ENCODE data around the gene FUT7. TPM values are rescaled to one million over a fixed set of nuclear protein-coding genes. Genes with fewer than 3 reads are reported as not detected.
"Not testable (repeated sequence)": the region's sequence is repeated elsewhere in the genome, so short reads cannot be mapped to it uniquely, and the experiment has no call there.

FUT7 gene
- total RNA-seq, 1 donor from 2014 or later, result not detected

DNA sequence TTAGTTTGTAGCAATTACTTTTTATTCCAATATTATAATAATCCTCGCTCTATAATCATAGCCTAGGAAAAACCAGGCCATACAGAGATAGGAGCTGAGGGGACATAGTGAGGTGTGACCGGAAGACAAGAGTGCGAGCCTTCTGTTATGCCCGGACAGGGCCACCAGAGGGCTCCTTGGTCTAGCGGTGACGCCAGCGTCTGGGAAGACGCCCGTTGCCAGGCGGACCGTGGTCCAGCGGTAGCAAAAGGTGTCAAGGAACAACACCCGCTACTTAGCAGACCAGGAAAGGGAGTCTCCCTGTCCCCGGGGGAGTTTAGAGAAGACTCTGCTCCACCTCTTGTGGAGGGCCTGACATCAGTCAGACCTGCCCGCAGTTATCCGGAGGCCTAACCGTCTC is 27.6 kb downstream of the FUT7 start:
- not testable (repeated sequence) for DNase-seq (ENCODE audit: low read depth in 2 of 2)

DNA sequence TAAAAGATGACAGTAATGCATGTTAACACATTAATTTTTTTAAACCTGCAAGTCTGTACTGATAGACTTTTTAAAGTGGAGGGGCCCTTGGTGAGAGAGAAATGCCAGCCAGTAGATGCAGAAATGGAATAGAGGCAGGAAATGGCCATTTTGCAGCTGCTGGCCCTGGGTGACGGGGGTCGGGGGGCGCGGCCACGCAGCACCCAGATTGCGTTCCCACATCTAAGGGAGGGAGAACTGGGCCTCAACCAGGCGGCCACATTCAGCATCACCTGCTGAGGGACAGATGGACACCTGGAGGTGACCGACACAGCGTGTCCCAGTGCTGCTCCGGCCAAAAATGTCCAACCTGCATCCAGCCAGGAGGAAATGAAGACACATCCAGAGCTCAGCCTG is 29.2 kb downstream of the FUT7 start:
- no peak for DNase-seq (ENCODE audit: low read depth in 2 of 2)

DNA sequence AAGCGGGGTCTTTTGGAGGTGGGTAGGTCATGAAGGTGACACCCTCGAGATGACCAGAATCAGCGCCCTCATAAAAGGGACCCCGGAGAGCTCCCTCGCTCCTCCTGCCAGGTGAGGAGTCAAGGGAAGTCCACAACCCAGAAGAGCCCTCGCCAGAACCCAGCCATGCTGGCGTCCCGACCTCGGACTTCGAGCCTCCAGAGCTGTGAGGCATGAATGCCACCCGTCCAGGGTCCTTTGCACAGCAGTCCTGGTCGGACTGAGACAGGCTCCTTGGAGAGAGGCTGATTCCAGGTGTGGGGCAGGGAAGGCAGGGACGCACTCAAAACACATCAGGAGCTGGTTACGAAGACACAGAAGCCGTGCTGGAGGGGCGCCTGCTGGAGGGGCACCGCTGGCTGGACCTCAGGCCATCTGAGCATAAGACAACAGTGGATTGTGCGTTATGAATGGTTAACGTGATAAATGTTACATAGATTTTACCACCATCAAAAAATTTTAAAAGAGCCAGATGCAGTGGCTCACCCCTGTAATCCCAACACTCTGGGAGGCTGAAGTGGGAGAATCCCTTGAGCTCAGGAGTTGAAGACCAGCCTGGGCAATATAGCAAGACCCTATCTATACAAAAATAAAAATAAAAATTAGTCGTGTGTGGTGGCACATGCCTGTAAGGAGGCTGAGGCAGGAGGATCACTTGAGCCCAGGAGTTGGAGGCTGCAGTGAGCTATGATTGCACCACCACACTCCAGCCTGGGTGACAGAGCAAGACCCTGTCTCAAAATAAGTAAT is 29.8 kb downstream of the FUT7 start:
- no peak for DNase-seq (ENCODE audit: low read depth in 2 of 2)

DNA sequence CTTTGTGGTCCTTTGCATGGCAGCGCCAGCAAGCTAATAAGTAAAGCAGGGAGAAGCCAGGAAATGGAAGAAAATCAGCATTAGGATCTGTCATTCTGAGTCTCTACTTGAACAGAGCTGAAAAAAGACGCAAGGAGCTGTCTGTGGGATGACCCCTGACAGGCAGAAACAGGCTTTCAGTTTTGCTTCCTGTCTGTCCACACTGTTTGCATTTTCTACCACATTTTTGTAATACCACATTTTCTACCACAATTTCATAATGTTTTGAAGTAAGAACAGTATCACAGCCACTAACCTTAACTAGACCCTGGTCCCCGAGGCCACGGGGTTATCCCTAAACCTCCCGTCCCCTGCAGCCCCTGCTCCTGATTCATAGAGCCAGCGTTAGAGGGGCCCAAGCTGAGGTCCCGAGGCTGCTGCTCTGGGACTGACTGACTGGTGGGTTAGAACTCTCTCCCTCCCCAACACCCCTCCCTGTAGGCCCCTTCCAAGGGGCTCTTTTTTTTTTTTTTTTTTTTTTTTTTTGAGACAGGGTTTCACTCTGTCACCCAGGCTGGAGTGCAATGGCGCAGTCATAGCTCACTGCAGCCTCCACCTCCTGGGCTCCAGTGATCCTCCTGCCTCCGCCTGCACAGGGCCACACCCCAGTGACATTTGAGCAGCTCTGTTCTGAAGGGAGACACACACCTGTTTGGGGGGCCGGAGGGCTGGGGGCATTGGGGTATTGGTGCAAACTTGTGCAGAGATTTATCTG is 31.5 kb downstream of the FUT7 start:
- no peak for DNase-seq (ENCODE audit: low read depth in 2 of 2)

DNA sequence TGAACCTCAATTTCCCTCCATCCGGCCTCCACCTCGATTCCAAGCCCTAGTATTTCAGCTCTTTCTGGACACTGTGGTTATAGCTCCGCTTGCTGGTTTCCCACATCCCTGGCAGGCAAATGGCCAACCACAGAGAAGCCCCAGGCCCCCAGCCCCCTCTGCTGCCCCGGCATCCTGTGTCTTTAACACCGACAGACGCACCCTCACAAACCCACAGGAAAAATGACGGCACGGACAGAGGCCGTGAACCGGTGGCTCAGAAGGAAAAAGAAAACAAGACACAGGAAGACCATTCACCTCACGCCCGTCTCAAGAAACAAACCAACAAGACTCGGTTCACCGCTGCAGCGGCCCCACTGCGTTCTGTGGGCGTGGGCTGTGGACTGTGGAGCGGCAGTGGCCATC is 34.1 kb downstream of the FUT7 start:
- peak in 1 of 2 donors; percentile 67 for DNase-seq (ENCODE audit: low read depth in 2 of 2)

DNA sequence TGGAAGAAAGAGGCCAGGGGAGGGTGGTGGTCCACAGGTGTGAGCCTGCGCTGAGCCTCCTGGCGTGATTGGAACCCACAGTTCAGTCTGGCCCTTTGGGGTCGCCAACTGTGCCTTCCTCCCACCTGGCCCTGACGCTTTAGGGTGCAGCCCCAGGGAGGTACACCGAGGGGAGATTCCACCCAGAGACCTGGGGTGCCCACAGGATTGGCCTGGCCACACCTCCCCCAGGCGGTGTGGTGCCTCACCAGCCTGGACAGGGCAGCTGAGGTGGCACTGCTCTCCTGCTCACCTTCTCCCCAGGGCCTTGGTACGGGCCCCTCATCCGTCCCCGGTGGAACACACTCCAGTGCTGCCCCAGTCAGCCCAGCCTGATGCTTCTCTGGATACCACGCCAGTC is 34.5 kb downstream of the FUT7 start:
- DNase-seq (ENCODE audit: low read depth in 2 of 2), result no peak

DNA sequence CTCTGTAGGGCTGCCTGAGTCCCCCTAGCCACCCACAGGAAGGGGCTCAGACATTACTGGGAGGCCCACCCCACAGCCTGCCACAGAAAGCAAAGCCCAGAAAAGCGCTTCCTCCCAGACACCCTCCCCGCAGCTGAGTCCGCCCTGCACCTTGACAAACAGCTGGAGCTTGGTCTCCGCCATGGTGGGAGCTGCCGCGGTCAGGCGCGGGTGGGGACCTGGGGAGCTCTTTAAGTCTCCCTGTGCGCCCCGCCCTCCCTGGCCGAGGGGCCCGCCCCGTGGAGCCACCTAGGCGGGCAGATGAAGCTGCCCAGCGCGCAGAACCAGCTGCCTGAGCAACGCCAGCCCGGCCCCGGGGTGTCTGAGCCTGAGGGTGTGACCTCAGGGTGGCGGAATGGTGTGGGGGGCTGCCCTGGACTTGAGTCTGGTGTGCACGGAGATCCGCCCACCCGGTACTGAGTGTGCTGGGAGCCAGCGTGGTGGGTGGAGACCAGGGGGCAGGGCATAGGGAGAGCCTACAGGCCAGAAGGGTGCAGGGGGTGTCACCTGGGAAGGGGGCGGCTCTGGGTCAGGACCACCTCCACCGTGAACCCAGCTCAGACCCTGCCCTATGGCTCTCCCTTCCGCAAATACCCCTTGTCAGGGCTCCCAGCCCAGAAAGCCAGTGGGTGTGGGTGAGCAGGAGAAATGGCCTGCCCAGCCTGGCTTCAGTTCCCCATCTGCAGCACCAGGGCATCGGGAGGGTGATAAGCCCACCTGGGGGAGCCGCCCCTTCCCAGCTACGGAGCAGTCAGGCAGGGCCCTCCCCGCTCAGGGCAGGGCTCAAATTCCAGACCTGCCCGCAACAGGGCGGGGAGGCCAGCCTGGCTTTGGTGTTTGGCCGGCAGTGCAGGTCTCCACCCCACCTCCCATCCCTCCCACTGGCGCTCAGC is 35.3 kb downstream of the FUT7 start, which contains the start of gene CLIC3:
Gene CLIC3 (minus strand): TSS at position 208 of the 932 bp plus-strand sequence. CDS start 25 bp downstream, at position 183.
- no peak for DNase-seq (ENCODE audit: low read depth in 2 of 2)

DNA sequence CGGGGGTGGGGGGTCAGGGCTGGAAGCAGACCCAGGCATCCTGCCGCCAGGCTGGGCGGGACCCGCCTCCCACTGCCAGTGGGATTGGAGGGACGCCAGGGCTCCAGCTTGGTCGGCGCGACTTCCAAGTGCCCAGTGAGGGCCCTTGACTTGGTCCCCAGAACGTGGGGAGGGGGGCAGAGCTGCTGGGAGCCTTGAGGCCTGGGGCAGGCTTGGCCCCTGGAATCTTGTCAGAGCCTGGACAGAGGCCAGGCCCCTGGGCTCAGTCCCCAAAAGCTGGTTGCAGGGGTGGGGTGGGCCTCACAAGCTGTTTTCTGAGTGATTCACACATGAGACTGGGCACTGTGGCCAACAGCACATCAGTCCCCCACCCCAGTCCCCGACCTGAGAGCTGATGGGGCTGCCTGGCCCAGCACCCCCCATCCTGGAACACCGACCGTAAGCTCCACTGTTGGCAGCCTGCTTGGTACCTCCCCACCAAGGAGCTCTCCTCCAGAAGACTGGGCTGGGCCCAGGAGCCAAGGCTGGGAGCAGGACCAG is 36.0 kb downstream of the FUT7 start:
- no peak for DNase-seq (ENCODE audit: low read depth in 2 of 2)

DNA sequence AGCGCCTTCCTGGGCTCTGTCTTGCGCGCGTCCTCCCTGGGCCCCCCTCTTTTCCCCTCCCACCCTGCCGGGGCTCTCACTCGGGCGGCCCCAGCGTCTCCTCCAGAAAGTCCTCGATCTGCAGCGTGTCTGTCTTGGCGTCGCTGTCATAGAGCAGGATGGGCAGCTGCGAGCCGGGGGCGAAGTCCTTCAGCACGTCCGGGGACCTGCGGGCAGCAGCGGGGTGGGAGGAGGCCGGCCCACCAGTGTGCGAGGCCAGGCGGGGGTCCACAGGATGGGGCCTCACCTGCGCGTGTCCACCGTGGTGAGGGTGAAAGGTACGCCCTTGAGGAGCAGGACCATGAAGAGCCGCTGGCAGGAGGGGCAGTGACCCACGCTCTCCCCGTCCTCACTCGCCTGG is 36.5 kb downstream of the FUT7 start:
- DNase-seq (ENCODE audit: low read depth in 2 of 2), result no peak

DNA sequence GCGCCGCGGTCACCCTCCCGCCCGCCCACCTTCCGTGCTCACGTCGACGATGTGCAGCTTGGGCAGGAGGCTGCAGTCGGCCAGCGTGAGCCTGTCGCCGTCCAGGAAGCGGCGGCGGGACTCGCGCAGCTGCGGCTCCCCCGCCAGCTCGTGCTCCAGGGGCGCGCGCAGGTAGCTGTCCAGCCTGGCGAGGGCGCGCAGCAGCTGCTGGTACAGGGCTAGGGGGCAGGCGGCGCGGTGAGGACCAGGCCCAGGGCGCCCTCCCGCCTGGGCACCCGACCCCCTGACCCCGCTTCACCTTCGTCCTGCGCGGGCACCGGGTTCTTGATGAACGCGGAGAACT is 37.0 kb downstream of the FUT7 start:
- peak in 1 of 2 donors; percentile 40 for DNase-seq (ENCODE audit: low read depth in 2 of 2)

DNA sequence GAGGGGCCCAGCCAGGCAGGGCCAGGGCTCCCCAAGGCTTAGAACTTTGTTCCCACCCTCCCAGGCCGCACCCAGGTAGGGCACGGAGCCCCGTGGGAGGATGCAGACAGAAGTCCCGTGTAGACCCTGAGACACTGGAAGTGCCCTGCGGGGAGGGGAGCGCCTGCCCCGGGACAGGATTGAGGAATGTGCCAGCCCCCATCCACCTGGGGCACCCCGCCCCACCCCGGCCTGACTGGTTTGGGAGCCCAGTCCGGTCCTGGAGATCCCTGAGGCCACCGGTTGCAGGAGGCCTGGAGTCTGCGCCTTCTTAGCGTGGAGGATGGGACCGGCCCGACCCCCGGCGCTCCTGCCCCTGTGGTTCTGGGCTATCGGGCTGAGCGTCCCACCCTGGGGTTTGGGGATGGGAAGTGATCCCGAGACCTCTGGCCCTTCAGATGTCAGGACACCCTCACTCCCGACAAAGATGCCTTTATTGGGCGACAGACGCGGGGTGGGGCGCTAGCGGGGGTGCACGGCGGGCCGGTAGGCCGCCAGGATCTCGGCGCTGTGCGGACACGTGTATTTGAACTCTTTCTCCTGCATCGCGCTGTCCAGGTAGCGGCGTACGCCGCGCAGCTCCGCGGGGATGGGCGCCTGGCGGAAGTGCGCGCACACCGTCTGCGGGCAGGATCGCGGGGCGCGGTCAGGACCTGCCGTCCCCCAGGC is 37.6 kb downstream of the FUT7 start:
- DNase-seq (ENCODE audit: low read depth in 2 of 2), result no peak

DNA sequence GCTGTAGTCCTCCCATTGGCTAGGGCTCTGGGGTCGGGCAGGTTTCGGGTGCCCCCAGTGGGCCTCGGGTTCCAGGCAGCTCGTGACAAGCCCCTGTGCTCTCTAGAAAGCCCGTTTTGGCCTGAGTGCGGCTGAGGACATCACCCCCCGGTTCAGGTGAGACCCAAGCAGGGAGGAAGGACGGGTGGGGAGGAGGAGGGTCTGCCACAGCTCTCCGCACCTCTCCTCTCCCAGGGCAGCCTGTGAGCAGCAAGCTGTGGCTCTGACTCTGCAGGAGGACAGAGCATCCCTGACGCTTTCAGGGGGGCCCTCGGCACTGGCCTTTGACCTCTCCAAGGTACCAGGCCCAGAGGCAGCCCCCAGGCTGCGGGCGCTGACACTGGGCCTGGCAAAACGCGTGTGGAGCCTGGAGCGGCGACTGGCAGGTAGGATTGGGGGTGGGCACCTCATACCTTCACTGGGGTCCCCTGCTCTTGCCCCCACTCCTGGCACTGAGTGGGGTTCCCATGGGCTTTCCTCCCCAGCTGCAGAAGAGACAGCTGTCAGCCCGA is 39.0 kb downstream of the FUT7 start:
- DNase-seq (ENCODE audit: low read depth in 2 of 2), result no peak

DNA sequence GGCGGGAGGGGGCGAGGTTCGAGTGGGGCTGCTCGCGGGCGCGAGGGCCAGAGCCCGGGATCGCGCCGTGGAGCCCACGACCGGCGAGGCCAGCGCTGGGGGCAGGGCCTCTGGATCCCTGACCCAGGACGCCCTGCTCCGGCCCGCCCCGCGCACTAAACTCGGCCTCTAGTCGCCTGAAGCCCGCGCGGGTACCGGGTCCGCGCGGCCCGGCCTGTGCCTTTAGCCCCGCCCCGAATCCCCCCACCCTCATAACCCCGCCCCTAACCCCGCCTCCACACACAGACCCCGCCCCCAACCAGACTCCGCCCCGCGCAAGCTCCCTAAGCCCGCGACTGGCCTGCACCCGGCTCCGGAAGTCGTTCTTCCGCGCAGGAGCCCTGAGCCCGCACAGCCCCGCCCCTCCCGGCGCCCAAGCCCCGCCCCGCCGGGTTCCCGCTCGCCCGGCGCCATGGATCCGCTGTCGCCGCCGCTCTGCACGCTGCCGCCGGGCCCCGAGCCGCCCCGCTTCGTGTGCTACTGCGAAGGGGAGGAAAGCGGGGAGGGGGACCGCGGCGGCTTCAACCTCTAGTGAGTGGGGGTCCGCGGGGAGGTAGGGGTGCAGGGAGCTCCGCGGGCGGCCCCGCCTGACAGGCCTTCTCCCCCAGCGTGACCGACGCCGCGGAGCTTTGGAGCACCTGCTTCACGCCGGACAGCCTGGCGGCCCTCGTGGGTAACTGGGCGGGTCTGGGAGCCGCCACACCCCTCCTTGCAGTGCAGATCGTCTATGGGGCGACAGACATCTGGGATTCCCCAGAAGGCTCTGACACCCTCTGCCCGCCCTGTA is 39.7 kb downstream of the FUT7 start, which contains the start of gene PAXX:
Gene PAXX (plus strand): TSS at position 430 of the 826 bp plus-strand sequence. CDS start 22 bp downstream, at position 452.
- peak; percentile 66 to 89 for DNase-seq (ENCODE audit: low read depth in 2 of 2)

DNA sequence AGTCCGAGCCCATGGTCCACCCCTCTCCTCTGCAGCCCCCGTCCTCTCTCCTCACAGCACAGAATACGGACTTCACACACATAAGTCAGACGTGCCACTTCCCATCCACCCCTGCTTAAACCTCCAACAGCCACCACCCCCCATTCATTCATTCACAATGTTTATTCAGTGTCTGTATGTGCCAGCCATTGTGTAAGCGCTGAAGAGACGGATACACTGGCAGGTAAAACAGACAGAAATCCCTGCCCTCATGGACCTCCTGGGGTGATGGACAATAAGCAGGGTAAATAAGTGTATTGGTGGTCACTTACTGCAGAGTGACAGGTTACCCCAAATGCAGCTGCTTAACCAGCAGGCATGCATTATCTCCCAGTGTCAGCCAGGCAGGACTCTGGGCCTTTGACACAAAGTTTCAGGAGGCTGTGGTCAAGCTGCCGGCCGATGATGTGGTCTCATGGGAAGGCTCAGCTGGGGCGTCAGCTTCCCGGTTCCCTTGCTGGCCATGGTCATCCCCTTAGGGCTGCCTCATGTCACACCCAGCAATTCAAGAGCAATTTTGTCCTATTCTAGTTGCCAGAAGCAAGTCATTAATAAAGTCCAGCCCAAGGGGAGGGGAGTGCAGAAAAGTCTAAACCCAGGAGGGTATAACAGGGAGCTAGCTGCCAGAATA is 41.5 kb downstream of the FUT7 start:
- DNase-seq (ENCODE audit: low read depth in 2 of 2), result peak in 1 of 2 donors; percentile 21

DNA sequence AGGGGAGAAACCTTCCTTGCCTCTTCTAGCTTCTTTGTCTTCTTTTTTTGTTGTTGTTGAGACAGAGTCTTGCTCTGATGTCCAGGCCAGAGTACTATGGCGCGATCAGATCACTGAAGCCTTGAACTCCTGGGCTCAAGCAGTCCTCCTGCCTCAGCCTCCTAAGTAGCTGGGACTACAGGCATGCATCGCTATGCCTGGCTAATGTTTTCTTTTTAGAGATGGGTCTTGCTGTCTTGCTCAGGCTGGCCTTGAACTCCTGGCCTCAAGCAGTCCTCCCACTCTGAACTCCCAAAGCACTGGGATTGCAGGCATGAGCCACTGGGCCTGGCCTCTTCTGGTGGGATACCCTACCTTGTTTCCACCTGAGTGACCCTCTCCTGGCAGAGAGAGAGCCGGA is 43.0 kb downstream of the FUT7 start:
- no peak for DNase-seq (ENCODE audit: low read depth in 2 of 2)

DNA sequence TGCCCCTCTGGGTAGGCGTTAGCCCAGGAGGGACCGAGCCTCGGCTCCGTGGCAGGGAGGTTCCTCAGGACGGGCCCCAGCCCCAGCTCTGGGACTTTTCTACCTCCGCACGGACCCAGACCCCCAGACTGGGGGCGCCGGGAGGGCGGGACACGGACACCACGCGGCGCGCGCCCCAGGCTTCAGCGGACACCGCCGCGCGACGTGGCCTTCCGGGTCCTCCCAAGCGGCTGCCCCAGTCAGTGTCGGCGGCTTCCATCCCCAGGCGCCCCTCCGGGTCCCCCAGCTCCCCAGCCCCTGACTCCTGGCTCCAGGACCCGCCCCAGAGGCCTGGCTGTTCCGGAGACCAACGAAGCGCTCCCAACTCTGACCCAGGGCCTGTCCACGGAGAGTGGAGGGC is 46.0 kb downstream of the FUT7 start:
- no peak for DNase-seq (ENCODE audit: low read depth in 2 of 2)

DNA sequence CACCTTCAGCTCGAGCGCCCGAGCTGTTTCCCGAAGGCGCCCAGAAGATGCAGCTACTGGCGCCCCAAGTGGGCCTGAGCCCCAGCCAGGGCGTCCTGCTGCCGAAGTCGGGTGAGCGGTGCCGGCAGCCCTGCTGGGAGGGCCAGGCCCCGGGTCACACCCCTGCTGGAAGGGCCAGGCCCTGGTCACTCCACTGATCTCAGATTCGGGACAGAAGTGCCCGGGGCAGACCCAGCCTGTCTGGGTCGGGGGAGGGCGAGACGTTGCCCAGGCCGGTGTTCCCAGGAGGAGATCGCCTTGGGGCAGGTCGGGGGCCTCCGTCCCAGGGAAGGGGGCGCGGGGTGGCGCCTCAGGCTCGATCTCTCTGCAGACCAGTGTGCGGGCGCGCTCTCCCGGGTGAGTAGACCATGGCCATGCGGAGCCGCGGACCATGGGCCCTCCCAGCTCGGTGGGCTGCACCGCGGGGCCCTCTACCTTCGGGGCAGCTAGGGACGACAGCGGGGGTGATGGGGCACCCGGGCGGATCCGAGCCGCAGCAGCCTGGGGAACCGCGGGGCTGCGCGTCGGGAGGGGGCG is 46.8 kb downstream of the FUT7 start:
- DNase-seq (ENCODE audit: low read depth in 2 of 2), result no peak

DNA sequence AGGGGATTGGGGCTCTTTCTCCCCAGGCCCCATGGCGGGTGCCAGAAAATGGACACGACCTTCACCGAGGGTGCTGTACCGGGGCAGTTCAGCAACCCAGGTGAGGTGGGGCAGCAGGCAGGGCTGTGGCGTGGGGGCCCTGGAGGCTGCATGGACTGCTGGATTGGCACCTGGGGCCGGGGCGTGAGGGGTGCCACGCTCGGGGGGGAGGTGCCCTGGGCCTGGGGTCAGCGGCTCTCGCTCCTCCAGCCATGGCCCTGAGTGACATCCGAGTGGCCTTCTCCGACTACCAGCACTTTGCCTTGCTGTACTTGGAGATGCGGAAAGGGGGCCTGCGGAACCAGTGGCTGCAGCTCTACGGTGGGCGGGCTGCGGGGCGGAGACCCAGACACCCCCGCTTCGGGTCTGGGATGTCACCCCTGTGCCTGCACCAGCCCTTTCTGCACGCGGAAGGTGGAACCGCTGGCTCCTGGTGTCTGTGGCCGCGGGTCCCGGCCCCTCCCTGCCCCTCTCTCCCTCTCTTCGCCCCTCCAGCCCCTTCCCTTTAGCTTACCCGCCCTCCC is 47.3 kb downstream of the FUT7 start:
- no peak for DNase-seq (ENCODE audit: low read depth in 2 of 2)

Data from dermis microvascular lymphatic vessel endothelial cell (primary cell).